Activated naive CD4-positive, alpha-beta T cell treated with anti-CD3 and anti-CD28 coated beads, Interleukin-2, amount 10 ng/mL, durations not matched to agents 7 days and 5 days (primary cell): ENCODE data around the gene FRRS1L.
A peak's percentile ranks its signal among the peaks of the same experiment; 100 is the strongest.

Source experiments
- CTCF ChIA-PET: fragments of 350-600 bp; sonication (Branson Sonifier 250); formaldehyde crosslinking; loops from one replicate; lab custom pipeline; 2021; ENCODE audit warnings: antibody characterized with exemption; lab: Charles Lee
- DNase-seq: peaks from one replicate; pipeline ENCODE4 v3.0.0-alpha.2; 2020
- H3K27ac Mint-ChIP-seq: one replicate; pipeline ENCODE4 v1.8.0; 2021; ENCODE audit warnings: mild to moderate bottlenecking, moderate library complexity, mixed read lengths
- H3K27me3 Mint-ChIP-seq: one replicate; pipeline ENCODE4 v1.8.0; 2021; ENCODE audit warnings: mild to moderate bottlenecking, mixed read lengths
- H3K36me3 Mint-ChIP-seq: one replicate; pipeline ENCODE4 v1.8.0; 2021; ENCODE audit warnings: mixed read lengths
- H3K4me1 Mint-ChIP-seq: one replicate; pipeline ENCODE4 v1.8.0; 2021; ENCODE audit warnings: mixed read lengths
- H3K4me3 Mint-ChIP-seq: one replicate; pipeline ENCODE4 v1.8.0; 2021; ENCODE audit warnings: mild to moderate bottlenecking, moderate library complexity, mixed read lengths
- H3K9me3 Mint-ChIP-seq: one replicate; pipeline ENCODE4 v1.8.0; 2021; ENCODE audit warnings: mixed read lengths

FRRS1L gene, protein sequence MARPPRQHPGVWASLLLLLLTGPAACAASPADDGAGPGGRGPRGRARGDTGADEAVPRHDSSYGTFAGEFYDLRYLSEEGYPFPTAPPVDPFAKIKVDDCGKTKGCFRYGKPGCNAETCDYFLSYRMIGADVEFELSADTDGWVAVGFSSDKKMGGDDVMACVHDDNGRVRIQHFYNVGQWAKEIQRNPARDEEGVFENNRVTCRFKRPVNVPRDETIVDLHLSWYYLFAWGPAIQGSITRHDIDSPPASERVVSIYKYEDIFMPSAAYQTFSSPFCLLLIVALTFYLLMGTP

DNA sequence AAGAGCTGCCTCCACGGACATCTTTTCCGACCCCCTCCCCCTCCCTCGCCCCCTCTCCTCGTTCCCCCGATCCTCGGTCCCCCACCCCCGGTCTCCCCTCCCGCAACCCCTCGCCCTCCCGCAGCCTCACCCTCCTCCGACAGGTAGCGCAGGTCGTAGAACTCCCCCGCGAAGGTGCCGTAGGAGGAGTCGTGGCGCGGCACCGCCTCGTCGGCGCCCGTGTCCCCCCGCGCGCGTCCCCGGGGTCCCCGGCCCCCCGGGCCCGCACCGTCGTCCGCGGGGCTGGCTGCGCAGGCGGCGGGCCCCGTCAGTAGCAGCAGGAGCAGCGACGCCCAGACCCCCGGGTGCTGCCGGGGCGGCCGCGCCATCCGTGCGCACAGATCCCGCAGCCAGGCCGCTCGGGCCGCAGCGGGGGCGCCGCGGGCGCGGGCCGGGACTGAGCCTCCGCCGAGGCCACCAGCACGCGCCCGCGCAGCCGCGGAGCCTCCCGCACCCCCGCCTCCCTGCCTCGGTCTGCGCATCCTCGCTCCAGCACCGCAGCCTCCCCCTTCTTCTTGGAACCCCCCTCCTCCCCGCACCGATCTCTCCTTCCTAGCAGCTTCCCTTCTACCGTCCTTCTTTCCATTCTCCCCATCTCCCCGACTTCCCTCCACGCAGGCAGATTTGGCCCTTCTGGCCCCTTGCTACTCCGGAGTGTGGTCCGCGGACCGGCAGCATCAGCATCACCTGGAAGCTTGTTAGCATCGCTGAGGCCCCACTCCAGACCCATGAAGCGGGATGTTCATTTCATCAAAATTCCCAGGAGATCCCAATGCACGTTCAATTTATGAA, at the start of gene FRRS1L:
Gene FRRS1L, minus strand, starts transcription at position 479 of the 831 bp plus-strand sequence. Its CDS starts 111 bp downstream, at position 368.
- Mint-ChIP-seq H3K36me3 (no peaks in the 10 kb centered on the region), H3K27ac (no peak within 1 kb of the TSS), H3K27me3 (peaks cover 74% of the 10 kb centered on the region), H3K9me3 (no peaks in the 10 kb centered on the region), H3K4me3 (peak within 1 kb of the TSS; percentile 58), H3K4me1 (peaks cover 11% of the 10 kb centered on the region)
- CTCF ChIA-PET, result no interaction called here
- DNase-seq, result no peak

DNA sequence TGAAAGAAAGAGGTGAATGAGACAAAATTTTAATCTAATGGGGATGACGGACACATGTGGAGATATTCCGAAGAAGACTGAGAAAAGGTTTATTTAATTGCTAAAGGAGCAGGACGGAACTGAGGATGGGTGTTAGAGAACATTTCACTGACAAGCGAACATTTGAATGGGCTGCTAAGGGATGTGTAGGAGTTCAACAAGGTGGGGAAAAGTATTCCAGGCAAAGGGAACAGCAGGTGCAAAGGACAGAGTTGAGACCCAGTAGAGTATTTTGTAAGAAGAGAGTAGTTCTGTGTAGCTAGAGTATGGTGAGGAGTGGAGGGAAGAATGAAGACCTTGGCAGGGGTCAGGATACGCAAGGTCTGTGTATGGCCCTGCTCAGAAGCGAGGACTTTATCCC, 47.4 kb upstream of the FRRS1L start:
- Mint-ChIP-seq H3K27me3 (peaks cover 28% of the 10 kb centered on the region), H3K4me1 (no peaks in the 10 kb centered on the region), H3K9me3 (no peaks in the 10 kb centered on the region), H3K4me3 (no peak overlapping the region), H3K36me3 (no peaks in the 10 kb centered on the region), H3K27ac (no peak overlapping the region)
- no peak for DNase-seq
- CTCF ChIA-PET, result interaction anchor here (1.0 to 1.4 kb wide), 2 partner anchors 15 to 25 kb away, joined by 3 read pairs; no protein-coding TSS in a partner anchor

DNA sequence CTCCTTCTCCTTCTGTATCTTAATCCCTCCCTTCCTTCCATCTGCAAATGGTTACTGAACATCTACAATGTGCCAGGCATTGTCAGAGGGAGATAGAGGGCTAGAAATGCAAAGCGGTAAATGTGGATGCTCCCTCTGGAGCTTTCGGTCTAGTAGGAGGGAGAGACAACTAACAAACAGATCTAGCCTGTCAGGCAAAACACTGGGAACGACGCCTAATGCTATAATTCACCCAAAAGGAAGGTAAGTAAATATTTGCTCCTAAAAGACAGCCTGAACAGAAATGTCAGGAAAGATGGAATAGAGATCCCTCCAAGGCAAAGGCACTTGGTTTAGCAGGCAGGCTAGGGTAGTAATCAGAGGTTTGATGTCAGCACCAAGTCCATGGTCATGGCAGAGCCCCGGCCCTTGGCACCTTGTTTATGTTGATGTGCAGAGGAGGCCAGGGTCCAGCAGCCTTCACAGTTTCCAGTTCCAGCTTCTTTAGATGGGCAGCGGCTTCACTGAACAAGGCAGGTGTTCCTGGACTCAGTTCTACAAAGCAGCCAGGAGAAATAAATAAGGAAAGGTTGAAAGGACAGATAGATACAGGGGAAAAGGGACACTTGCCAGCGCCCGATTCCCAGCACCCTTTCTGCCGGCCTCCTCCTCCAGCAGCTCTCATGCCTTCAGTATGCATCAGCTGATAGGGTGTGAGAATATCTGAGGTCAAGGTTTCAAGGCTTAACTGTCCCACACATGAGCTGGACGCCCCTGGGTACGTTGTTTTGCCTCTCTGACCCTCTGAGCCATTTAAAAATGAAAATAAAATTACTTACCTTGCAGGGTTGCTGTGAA, 46.5 kb upstream of the FRRS1L start:
- no peaks in the 10 kb centered on the region for H3K4me1 Mint-ChIP-seq
- CTCF ChIA-PET, result no interaction called here
- H3K27me3 Mint-ChIP-seq, result peaks cover 22% of the 10 kb centered on the region
- no peak overlapping the region for H3K4me3 Mint-ChIP-seq
- no peak overlapping the region for H3K27ac Mint-ChIP-seq
- DNase-seq, result no peak
- no peaks in the 10 kb centered on the region for H3K9me3 Mint-ChIP-seq
- H3K36me3 Mint-ChIP-seq, result no peaks in the 10 kb centered on the region

DNA sequence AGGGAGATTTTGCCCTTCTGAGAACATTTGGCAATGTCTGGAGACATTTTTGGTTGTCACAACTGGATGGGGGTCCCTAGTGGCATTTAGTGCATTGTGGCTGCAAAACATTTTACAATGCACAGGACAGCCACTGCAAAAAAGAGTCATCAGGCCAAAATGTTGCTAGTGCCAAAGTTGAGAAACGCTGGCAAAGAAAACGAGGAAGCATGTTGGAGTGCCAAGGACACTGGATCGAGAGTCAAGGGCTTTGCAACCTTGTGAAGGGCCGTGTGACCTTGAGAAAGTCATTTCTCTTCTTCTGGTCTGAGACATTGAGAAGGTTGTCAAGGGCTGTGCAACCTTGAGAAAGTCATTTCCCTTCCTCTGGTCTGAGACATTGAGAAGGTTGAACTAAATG, 45.7 kb upstream of the FRRS1L start:
- peaks cover 25% of the 10 kb centered on the region for H3K27me3 Mint-ChIP-seq
- no peaks in the 10 kb centered on the region for H3K4me1 Mint-ChIP-seq
- no peak overlapping the region for H3K4me3 Mint-ChIP-seq
- DNase-seq, result no peak
- H3K27ac Mint-ChIP-seq, result no peak overlapping the region
- no peaks in the 10 kb centered on the region for H3K9me3 Mint-ChIP-seq
- no peaks in the 10 kb centered on the region for H3K36me3 Mint-ChIP-seq
- CTCF ChIA-PET, result no interaction called here

DNA sequence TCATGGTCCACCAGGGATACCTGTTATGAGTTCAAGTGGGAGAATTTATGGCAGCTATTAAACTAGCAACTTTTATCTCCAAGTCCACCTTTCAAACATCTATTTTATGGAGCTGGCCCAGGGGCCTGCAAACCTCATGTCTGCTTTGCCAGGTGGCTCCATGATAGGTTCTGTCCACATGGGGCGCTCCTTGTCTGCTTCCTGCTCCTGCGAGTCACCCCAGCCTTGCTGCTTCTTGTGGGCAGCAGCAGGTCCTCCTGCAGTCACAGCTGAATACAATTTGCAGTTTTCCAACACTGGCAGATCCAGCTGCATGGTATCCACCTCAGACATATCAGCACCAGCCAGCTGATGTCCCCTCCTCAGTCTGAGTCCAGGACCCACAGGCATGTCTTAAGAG, 39.6 kb upstream of the FRRS1L start:
- no peak for DNase-seq
- Mint-ChIP-seq H3K27ac (no peak overlapping the region), H3K36me3 (no peaks in the 10 kb centered on the region), H3K27me3 (peaks cover 21% of the 10 kb centered on the region), H3K9me3 (no peaks in the 10 kb centered on the region), H3K4me3 (no peak overlapping the region), H3K4me1 (no peaks in the 10 kb centered on the region)
- CTCF ChIA-PET, result no interaction called here

DNA sequence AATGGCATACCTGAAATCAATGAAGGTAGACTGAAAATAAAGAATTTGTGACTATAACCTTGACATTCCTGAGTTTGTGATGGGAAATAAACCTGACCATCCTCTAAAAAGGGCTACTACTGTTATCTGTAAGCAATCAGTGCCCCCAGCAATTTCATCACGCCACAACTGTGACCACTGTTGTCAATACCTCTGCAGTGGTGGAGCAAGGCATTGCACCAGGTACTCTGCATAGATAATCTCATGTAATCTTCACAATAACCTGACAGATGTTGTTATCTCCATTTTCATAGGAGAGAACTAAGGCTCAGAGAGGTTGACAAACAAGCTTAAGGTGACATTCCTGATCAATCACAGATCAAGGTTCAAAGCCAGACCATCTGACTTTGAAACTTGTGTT, 38.5 kb upstream of the FRRS1L start:
- H3K36me3 Mint-ChIP-seq, result no peaks in the 10 kb centered on the region
- H3K4me1 Mint-ChIP-seq, result no peaks in the 10 kb centered on the region
- H3K27ac Mint-ChIP-seq, result no peak overlapping the region
- H3K4me3 Mint-ChIP-seq, result no peak overlapping the region
- no peak for DNase-seq
- CTCF ChIA-PET, result interaction anchor here (0.7 to 1.5 kb wide), 2 partner anchors 57 to 177 kb away, joined by 4 read pairs; no protein-coding TSS in a partner anchor
- H3K9me3 Mint-ChIP-seq, result no peaks in the 10 kb centered on the region
- peaks cover 25% of the 10 kb centered on the region for H3K27me3 Mint-ChIP-seq

DNA sequence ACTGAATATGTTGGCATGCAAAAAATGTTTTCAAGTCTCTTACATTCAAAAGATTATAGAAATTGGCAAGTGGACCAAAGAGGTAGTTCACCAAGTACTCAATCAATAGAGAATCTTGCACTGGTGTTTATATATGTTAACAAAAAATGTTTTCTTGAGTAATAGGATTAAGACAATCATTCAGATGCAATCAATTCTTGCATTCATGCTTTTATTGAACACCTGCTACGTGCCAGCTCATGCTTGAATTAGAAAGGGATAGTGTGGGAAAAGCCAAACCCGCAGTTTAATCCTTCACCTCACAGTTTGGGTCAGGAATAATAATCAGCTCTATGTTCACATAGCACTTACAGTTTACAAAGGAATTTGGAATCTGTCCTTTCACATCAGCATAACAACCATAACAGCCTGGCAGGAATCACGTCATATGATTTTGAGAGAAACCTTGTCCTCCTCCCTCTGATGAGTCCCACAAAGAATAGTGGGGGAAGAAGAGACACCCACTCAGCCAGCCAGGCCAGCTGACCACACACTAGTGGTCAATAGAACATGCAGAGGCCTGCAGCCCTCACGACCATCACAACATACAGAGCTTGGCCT, 36.8 kb upstream of the FRRS1L start:
- Mint-ChIP-seq H3K27me3 (peaks cover 38% of the 10 kb centered on the region), H3K4me3 (no peak overlapping the region), H3K9me3 (no peaks in the 10 kb centered on the region), H3K27ac (no peak overlapping the region), H3K36me3 (no peaks in the 10 kb centered on the region), H3K4me1 (no peaks in the 10 kb centered on the region)
- CTCF ChIA-PET, result no interaction called here
- DNase-seq, result no peak

DNA sequence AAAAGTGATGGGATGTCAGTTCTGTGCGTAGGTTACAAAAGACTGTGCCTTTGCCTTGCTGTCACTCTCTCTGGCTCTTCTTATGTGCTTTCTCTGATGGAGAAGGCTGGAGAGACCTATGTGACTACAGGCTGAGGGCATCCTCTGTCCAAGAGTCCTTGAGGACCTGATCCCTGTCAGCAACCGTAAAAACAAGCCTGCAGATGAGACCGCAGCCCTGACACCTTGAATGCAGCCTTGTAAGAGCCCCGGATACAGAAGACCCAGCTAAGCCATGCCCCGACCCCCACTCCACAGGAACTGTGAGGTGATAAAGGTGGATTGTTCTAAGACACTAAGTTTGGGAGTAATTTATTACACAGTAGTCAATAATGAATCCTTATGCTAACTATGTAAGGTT, 32.6 kb upstream of the FRRS1L start:
- peaks cover 30% of the 10 kb centered on the region for H3K27me3 Mint-ChIP-seq
- no peaks in the 10 kb centered on the region for H3K4me1 Mint-ChIP-seq
- CTCF ChIA-PET, result interaction anchor here (1.0 to 1.7 kb wide), 5 partner anchors 12 to 153 kb away, joined by 3 to 4 read pairs (median 3); no protein-coding TSS in a partner anchor
- H3K9me3 Mint-ChIP-seq, result no peaks in the 10 kb centered on the region
- no peak for DNase-seq
- H3K36me3 Mint-ChIP-seq, result no peaks in the 10 kb centered on the region
- no peak overlapping the region for H3K4me3 Mint-ChIP-seq
- no peak overlapping the region for H3K27ac Mint-ChIP-seq

DNA sequence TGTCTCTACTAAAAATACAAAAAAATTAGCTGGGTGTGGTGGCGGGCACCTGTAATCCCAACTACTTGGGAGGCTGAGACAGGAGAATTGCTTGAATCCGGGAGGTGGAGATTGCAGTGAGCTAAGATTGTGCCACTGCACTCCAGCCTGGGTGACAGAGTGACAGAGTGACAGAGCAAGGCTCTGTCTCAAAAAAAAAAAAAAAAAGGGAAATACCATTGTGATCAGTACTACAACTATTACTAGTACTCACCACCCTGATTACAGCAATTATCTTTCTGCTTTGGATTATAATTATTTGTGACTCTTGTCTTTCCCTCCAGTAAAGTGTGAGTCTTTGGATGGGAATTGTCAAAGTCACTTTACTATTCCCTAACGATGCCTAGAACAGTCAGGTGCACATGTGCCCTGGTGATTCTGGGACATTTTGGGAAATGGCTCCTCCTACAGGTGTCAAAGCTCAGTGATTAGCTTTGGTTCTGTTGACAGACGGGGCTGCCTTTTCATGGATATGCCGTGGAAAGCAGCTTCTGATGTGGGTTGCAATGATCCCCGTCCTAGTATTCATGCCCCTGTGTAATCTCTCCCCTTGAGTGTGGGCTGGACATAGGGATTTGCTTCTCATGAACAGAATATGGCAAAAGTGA, 31.8 kb upstream of the FRRS1L start:
- no peak overlapping the region for H3K27ac Mint-ChIP-seq
- H3K27me3 Mint-ChIP-seq, result peaks cover 35% of the 10 kb centered on the region
- DNase-seq, result no peak
- no peak overlapping the region for H3K4me3 Mint-ChIP-seq
- no peaks in the 10 kb centered on the region for H3K9me3 Mint-ChIP-seq
- H3K36me3 Mint-ChIP-seq, result no peaks in the 10 kb centered on the region
- no peaks in the 10 kb centered on the region for H3K4me1 Mint-ChIP-seq
- CTCF ChIA-PET, result interaction anchor here (1.0 to 1.7 kb wide), 7 partner anchors 11 to 438 kb away, joined by 3 to 5 read pairs (median 4); no protein-coding TSS in a partner anchor

DNA sequence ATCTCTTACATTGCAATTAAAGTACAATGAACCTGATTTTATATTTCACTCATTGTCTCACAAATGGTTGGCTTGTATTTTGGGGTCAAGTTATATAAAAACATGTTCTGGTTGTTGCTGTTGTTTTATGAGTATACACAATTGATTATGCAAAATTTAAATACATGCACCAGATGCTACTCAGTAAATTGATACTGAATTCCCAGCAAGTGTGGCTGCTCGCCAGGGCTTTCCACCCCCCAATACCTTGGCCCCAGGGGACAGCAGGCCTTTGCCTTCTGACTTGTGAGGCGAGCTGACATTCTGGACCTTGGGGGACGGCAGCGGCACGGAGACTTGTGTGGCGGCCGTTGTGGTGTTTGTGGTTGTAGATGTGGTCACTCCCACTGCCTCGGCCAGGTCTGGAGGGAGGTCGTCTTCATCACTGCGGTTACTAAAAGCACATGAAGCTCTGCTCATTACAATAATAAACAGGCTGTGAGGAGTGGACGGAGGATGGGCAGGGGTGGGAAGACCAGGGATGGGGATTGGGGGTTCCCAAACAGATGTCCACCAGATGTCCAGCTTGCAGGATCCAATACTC, 27.0 kb upstream of the FRRS1L start:
- Mint-ChIP-seq H3K36me3 (no peaks in the 10 kb centered on the region), H3K4me3 (no peak overlapping the region), H3K4me1 (peaks cover 5% of the 10 kb centered on the region), H3K27ac (no peak overlapping the region), H3K9me3 (no peaks in the 10 kb centered on the region), H3K27me3 (peaks cover 38% of the 10 kb centered on the region)
- CTCF ChIA-PET, result interaction anchor here (2.6 kb wide), 1 partner anchor 11 kb away, joined by 5 read pairs; no protein-coding TSS in a partner anchor
- no peak for DNase-seq

DNA sequence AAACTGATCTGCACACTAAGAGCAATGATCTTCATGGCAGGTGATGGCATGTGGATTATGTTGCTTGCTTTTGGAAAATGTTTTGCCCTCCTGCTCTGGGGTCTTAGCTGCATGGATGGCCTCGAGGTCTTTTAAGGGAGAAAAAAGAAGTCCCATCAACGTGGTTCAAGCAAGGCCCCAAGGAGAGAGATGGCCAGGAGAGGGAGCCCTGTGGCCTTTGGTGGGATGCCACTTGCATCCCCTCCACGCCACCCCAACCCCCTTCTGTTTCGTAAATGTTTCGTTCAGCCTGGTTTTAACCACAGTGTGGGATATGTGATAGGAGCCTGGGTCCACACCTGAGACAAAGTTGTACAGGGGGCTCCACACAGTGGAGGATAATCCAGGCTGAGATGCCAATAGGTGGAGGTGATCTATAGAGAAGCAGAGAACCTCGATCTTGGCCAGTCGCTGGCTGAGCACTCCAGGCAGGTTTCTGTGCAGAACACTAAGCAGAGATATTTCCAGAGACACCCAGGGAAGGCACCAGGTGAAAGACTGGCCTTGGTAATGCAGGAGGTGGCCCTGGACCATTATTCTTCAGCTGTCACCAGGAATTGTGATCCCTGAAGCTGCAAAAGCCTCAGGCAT, 25.8 kb upstream of the FRRS1L start:
- H3K9me3 Mint-ChIP-seq, result no peaks in the 10 kb centered on the region
- H3K36me3 Mint-ChIP-seq, result no peaks in the 10 kb centered on the region
- no peak overlapping the region for H3K4me3 Mint-ChIP-seq
- CTCF ChIA-PET, result interaction anchor here (1.2 kb wide), 1 partner anchor 9 kb away, joined by 5 read pairs; no protein-coding TSS in a partner anchor
- DNase-seq, result no peak
- no peak overlapping the region for H3K27ac Mint-ChIP-seq
- peaks cover 5% of the 10 kb centered on the region for H3K4me1 Mint-ChIP-seq
- peaks cover 46% of the 10 kb centered on the region for H3K27me3 Mint-ChIP-seq

DNA sequence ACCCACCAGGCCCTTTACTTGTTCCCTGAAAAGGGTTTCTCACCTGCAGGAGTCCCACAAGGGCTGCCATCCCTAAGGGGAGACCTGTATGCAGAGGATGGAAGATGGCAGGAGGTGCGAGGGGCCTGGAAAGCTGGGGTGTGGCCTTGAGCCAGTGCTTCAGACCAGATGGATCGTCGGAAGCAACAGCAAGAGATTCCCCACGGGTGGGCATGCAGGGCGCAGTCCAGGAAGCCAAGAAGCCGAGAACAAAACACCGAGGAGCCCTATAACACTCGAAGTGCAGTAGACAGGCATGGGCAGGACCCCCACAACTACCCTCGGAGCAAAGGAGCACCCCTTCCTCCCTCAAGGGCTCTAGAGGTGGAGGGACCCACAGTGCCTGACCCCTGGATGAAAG, 24.7 kb upstream of the FRRS1L start:
- CTCF ChIA-PET, result interaction anchor here (0.6 to 1.2 kb wide), 2 partner anchors 8 to 22 kb away, joined by 3 to 5 read pairs; no protein-coding TSS in a partner anchor
- Mint-ChIP-seq H3K4me1 (peaks cover 5% of the 10 kb centered on the region), H3K27ac (no peak overlapping the region), H3K36me3 (no peaks in the 10 kb centered on the region), H3K27me3 (peaks cover 54% of the 10 kb centered on the region), H3K9me3 (no peaks in the 10 kb centered on the region), H3K4me3 (no peak overlapping the region)
- no peak for DNase-seq
